ENCODE results near the gene RSU1.

Gene RSU1

GRCh38 chr10:16653224-16653623 lies 164.0 kb downstream of the RSU1 start:
- no peak for DNase-seq

DNA sequence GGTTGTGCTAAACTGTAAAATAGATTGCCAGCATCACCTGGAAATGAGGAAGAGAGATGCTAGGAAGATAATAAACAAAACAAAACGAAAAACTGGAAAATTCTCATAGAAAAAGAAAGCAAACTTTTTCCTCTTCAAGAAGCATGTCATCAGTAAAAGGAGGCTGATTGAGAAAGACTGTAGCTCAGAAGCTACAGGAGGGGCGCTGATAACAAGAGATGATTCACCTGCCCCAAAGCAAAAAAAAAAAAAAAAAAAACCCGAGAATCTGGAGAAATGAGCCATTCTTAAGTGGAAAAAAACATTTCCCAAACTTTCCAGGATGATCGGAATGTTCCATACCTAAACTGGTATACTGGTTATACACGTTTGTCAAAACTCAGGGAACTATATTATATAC lies 165.1 kb downstream of the RSU1 start:
- DNase-seq, result no peak

- no peak for DNase-seq
Observed at GRCh38 chr10:16649757-16650156, 167.5 kb downstream of the RSU1 start.

DNA sequence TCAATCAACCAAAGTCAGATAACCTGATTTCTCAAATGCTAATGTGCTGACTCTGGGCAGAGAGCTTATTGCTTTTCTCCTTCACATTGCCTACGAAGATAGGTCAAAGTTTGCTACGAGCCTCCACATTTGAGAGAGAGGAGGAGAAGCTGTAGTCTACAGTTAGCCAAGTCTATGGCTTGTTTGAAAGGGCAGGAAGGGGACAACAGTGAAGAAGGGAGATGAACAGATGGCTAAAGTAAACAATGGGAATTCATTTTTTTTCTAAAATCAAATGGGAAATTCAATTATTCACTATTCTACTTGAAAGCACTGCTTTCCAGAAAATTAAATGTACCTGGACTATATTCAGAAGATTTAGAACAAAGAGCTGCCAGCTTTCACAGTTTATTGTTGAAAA lies 168.9 kb downstream of the RSU1 start:
- DNase-seq, result no peak

- no peak for DNase-seq
Observed at GRCh38 chr10:16646181-16647059, 170.8 kb downstream of the RSU1 start.

- DNase-seq, result no peak
Observed at GRCh38 chr10:16644146-16644545, 173.1 kb downstream of the RSU1 start.

DNA sequence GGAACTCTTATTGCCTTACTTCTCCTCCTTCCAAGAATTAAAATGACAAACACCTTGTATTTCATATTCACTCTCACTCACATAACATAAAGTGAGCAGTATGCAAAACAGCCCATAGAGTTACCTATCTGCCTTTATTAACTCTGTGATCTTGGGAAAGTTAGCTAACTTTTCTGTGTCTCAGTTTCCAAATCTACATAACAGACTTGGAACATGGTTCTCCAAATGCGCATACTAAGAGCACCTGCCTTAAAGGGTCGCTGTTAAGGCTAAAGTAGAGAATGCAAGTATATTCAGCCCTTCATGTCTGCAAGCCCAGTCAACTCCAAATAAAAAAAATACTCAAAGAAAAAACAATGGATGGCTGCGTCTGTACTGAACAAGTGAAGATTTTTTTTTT lies 173.7 kb downstream of the RSU1 start:
- no peak for DNase-seq

DNA sequence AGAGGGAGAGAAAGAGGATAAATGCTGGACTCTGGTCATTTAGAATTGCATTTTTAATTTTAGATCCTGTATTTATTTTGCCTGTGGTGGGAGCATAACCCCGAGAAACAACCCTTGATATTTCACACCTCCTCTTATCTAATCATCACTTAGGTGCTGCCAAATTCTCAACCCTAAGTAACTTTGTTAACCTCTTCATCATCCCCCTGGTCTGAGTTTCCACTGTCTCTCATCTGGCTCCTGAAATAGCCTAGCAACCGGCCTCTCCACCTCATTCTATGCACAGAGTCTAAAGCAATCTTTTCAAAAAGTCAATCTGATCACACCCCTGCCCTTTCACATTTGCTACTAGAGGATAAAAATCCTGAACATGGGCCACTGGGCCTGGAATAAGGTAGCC lies 177.1 kb downstream of the RSU1 start:
- DNase-seq, result no peak

- DNase-seq, result no peak
Observed at GRCh38 chr10:16639471-16639870, 177.8 kb downstream of the RSU1 start.

DNA sequence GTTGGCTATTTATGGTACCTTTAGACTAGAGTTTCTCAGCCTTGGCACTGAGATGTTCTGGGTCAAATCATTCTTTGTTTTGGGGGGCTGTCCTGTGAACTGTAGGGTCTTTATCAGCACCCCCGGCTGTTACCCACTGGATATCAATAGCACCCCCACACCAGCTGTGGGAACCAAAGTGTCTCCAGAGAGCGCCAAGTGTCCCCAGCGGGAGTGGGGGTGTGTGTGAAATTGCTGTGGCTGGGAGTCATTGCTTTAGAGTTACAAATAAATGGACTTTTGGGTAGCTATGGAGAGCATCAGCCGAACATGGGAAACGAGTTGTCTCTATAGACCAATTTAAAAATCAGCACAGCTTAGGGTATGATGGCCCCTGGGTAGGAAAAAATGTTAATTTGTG lies 184.2 kb downstream of the RSU1 start:
- no peak for DNase-seq

DNA sequence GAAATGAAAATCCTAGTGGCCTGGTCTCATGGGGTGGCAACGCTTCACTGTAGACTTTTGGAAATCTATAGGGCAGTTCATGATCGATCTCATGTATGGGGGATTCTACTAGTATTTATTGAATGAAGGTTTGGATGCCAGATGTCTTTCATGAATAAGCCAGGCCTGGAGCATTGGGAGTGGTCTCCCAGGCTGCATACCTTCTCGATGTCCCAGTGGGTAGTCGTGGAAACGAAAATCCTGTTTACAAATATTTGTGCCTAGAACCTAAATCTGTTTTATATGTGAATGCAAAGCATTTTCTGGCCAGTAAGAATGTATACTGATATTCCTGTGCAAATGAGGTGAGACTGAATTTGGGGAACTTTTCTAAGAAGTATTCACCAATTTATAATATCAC lies 190.5 kb downstream of the RSU1 start:
- no peak for DNase-seq

DNA sequence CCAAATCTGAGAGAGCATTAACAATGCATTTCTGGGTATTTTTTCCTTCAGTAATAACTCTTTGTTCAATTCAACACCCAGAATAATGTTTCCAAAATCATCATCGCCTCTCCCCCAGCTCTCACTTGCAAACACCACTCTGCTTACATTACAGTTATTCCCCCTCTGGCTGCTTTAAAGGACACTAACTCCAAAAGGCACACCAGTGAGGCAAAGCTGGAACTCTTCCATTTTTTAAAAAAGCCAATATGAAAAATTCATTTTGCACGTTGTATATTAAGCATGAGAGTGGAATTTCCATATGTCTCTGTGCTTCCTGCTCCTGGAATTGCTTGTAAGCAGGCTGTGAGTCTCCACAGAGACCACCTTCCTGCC lies 204.3 kb downstream of the RSU1 start:
- DNase-seq, result no peak

GRCh38 chr10:16612115-16612980 lies 204.9 kb downstream of the RSU1 start:
- DNase-seq, result peak; percentile 65

DNA sequence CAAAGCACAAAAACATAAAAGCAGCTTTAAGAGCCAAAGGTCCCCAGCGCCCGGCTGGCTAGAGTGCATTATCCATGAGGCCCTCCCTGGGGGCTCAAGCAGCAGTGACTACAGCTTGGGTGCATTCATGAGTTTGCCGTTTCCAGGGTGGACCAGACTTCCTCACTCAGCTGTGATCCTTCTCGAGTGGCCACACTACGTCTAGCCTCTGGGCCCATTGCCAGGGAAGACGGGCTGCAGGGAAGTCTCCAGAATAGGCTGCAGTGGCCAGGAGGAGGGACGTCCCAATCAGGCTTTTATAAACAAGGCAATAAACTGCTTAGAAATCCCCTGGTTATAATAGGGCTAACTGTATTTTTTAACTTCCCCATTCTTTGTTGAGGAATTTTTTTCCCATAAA lies 206.2 kb downstream of the RSU1 start:
- DNase-seq, result no peak

DNA sequence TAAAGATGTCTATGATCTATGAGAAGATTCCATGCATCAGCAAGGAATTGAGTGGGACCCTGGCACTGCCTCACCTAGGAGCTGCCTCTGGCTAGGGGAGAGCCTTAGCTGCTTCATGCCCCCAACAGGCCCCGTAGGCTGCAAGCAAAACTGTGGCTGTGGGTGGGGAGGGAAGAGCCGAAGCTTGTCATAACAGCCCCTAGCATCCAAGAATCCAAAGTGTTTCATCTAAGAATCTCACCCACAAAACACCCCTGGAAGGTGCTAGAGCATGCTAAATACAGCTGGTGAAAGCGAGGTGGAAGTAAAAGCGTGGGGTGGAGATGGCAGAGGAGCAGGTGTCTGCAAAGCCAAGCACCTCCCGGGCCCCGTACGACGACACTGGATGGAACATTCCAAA lies 208.0 kb downstream of the RSU1 start:
- no peak for DNase-seq

DNA sequence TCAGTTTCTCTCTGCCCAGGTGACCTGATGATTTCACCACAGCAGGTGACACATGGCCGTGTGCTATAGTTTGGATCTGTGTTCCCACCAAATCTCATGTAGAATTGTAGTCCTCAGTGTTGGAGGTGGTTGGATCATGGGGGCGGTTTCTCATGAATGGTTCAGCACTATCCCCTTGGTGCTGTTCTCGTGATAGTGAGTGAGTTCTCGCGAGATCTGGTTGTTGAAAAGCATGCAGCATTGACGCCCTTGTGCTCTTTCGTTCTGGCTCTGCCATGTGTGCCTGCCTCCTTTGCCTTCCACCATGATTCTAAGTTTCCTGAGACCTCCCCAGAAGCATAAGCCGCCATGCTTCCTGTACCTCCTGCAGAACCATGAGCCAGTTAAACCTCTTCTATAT lies 210.3 kb downstream of the RSU1 start:
- DNase-seq, result no peak

- DNase-seq, result no peak
Observed at GRCh38 chr10:16606421-16606820, 210.8 kb downstream of the RSU1 start.

GRCh38 chr10:16603308-16603707 lies 213.9 kb downstream of the RSU1 start:
- no peak for DNase-seq

GRCh38 chr10:16602104-16602775 lies 215.0 kb downstream of the RSU1 start:
- DNase-seq, result no peak

DNA sequence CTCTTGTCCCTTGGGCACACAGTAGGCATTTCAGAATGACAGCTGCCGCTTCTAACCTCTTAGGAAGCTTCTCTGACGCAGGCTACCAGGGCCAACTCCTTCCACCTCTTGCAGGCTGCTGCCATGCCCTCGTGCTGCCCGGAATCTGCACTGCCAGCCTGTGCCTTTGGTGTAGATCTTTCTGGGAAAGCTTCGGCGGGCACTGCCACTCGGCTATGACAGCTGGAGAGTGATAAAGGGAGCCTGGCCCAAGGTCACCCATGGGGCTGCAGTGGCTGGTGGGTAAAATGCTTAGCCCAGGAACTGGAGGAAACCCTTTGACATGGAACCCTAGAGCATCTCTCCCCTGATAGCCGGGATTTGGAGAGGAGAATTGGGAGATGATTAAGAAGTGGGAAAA lies 217.6 kb downstream of the RSU1 start:
- DNase-seq, result no peak

DNA sequence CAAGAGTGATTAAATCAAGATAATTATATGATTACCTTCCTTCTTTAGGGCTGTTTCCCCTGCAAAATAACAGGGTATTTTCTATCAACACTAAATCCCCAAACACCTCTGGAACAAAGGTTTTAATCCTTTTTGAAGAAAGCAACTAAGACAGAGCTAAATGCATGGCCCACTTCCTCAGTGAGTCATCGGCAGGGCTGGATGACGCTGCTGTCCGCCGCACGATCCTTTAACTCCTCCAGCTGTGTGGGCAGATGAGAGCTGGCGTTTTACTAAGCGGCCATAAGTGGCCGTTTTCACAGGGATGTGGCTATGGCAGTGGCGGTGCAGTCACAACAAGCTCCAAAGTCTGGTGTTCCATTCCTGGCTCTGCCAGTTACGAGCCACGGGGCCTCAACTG lies 219.6 kb downstream of the RSU1 start:
- peak; percentile 74 for DNase-seq

DNA sequence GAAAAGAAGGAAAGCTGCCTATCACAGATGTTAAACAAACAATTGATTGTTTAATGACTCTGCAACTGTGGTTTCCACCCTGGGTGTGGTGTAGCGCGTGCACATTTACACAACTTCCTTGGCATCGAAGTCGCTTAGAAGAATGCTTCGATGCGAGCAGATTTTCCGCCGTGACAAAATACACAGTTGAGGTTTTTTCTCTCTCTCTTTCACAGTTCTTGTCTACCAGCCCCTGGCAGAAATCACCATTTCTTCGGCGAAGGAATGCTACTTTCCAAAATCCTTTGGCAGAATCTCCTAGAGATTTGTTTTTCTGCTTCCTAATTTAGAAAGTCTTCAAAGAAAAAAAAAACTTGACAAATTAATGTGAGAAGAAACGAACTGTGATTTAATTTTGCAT lies 224.8 kb downstream of the RSU1 start:
- no peak for DNase-seq

- DNase-seq, result no peak
Observed at GRCh38 chr10:16586358-16587138, 230.7 kb downstream of the RSU1 start.
